Glutamatergic neuron (in vitro differentiated cells): ENCODE data around the gene CDC37. TPM values are rescaled to one million over a fixed set of nuclear protein-coding genes. Genes with fewer than 3 reads are reported as not detected.

Source experiments
- DNase-seq: peaks from one replicate; pipeline ENCODE4 v3.0.0; 2022
- H3K27ac Mint-ChIP-seq: one replicate; pipeline ENCODE4 v1.8.0; 2020; ENCODE audit warnings: mild to moderate bottlenecking, mixed read lengths, inconsistent platforms; ENCODE audit not compliant: unreplicated experiment
- H3K27me3 Mint-ChIP-seq: one replicate; pipeline ENCODE4 v1.8.0; 2020; ENCODE audit warnings: mild to moderate bottlenecking, moderate library complexity, mixed read lengths, inconsistent platforms; ENCODE audit not compliant: unreplicated experiment
- H3K36me3 Mint-ChIP-seq: one replicate; pipeline ENCODE4 v1.8.0; 2020; ENCODE audit warnings: mild to moderate bottlenecking, mixed read lengths, inconsistent platforms; ENCODE audit not compliant: unreplicated experiment
- H3K4me1 Mint-ChIP-seq: one replicate; pipeline ENCODE4 v1.8.0; 2020; ENCODE audit warnings: mild to moderate bottlenecking, low read depth, mixed read lengths, inconsistent platforms; ENCODE audit not compliant: unreplicated experiment
- H3K4me3 Mint-ChIP-seq: one replicate; pipeline ENCODE4 v1.8.0; 2020; ENCODE audit warnings: mild to moderate bottlenecking, mixed read lengths, inconsistent platforms; ENCODE audit not compliant: unreplicated experiment
- H3K9me3 Mint-ChIP-seq: one replicate; pipeline ENCODE4 v1.8.0; 2020; ENCODE audit warnings: mild to moderate bottlenecking, moderate library complexity, mixed read lengths, inconsistent platforms; ENCODE audit not compliant: unreplicated experiment
- total RNA-seq: library from RNA; stranded (reverse); fragmentation: NEBNext Ultra II Directional; extraction: Animal tissue kit (Norgen Biotek cat#: 25700); gene quantifications from one replicate; pipeline ENCODE4 v1.2.1, GENCODE V29; 2021; ENCODE audit not compliant: unreplicated experiment
- TF ChIP-seq, protein P1 (sequence below): fragments of 200-600 bp; sonication (generic); IDR thresholded peaks from one replicate; pipeline ENCODE4 v1.5.0; 2021; ENCODE audit not compliant: partially characterized antibody, unreplicated experiment

Gene CDC37
- total RNA-seq, 1 donor from 2014 or later, result 128 TPM

DNA sequence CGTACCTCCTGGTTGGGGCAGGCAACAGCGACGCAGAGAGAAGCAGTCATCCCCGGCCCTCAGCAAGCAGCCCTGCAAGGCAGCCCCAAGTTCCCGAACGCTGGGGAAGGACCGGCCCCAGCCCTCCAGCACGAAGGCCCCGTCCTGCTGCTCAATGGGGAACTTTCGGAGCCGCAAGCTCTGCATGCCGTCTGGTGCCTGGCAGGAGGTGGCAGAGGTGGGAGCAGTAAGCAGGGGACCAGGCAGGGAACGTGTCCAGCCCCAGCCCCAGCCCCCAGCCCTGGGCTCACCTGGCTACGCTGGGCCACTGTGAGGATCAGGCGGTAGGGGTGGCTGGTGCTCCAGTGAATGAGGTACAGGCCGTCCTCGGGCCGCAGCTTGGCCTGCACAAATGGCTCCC, 41.1 kb downstream of the CDC37 start:
- no peak for DNase-seq
- TF ChIP-seq, protein P1, sequence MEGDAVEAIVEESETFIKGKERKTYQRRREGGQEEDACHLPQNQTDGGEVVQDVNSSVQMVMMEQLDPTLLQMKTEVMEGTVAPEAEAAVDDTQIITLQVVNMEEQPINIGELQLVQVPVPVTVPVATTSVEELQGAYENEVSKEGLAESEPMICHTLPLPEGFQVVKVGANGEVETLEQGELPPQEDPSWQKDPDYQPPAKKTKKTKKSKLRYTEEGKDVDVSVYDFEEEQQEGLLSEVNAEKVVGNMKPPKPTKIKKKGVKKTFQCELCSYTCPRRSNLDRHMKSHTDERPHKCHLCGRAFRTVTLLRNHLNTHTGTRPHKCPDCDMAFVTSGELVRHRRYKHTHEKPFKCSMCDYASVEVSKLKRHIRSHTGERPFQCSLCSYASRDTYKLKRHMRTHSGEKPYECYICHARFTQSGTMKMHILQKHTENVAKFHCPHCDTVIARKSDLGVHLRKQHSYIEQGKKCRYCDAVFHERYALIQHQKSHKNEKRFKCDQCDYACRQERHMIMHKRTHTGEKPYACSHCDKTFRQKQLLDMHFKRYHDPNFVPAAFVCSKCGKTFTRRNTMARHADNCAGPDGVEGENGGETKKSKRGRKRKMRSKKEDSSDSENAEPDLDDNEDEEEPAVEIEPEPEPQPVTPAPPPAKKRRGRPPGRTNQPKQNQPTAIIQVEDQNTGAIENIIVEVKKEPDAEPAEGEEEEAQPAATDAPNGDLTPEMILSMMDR, result no peak
- H3K36me3 Mint-ChIP-seq, result no peaks in the 10 kb centered on the region
- H3K4me3 Mint-ChIP-seq, result no peak overlapping the region
- peaks cover 4% of the 10 kb centered on the region for H3K9me3 Mint-ChIP-seq
- H3K27me3 Mint-ChIP-seq, result peaks cover 2% of the 10 kb centered on the region
- no peak overlapping the region for H3K27ac Mint-ChIP-seq
- no peaks in the 10 kb centered on the region for H3K4me1 Mint-ChIP-seq

DNA sequence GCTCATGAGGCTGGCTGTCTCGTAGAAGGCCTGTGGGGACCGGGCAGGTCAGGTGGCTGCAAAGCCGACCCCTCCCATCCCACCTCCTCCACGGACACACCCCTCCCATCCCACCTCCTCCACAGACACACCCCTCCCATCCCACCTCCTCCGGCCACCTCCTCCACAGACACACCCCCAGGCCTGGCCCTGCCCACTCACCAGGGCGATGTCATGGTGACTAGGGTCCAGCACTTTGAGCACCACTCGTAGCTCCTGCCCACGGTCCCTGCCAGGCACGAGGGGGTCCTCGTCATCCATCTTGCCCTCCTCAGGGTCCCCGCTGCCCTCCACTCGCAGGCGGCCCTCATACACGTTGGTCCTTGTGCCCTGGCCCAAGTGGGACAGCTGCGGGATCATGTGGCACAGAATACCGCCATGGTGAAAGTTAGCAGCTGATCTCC, 41.8 kb downstream of the CDC37 start:
- DNase-seq, result no peak
- Mint-ChIP-seq H3K27me3 (peaks cover 2% of the 10 kb centered on the region), H3K9me3 (peaks cover 4% of the 10 kb centered on the region), H3K4me3 (no peak overlapping the region), H3K27ac (no peak overlapping the region), H3K36me3 (no peaks in the 10 kb centered on the region), H3K4me1 (no peaks in the 10 kb centered on the region)
- TF ChIP-seq, protein P1, result no peak

DNA sequence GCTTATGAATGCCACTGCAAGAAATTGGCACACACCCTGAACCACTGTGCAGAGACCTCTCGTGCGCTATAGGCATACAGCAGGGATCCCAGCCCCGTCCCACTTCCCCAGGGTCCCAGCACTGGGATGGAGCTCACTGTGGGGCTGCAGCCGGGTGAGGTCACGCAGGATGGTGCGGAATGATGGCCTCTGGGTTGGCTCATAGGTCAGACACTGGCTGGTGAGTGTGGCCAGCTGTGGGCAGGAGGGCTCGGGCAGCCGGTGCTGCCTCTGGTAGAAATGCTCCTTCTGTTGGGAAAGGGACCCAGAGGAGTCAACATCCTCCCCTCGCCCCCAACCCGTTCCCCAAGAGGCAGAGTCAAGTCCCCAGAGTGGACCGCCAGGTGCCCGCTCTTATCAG, 46.9 kb downstream of the CDC37 start:
- peaks cover 2% of the 10 kb centered on the region for H3K9me3 Mint-ChIP-seq
- H3K4me3 Mint-ChIP-seq, result no peak overlapping the region
- H3K27ac Mint-ChIP-seq, result no peak overlapping the region
- no peak for DNase-seq
- TF ChIP-seq, protein P1, result no peak
- H3K27me3 Mint-ChIP-seq, result peaks cover 4% of the 10 kb centered on the region
- no peaks in the 10 kb centered on the region for H3K36me3 Mint-ChIP-seq
- peaks cover 5% of the 10 kb centered on the region for H3K4me1 Mint-ChIP-seq

DNA sequence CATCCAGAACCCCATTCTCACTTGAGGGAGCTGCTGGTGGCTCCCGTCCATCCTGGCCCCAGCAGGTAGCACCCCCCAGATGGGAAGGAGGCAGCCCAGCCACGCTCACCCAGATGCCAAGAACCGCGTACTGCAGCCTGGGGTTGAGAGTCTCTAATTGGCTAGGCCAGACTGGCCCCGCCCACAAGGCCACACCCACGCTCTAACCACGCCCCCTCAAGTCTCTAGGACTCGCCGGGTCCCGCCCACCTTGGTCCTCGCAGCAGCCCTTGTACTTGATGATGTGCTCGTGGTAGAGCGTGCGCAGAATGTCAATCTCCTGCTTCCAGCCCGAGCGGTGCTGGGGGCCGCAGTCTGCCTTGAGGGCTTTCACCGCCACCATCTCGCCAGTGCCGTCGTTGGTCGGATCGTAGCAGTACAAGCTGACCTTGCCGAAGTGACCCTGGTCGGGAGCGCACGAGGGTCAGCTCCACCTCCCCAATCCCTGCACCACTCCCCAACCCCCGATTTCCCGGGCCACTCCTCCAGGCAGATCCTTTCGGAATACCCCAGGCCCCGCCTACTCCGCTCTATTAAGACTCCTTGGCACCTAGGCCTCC, 49.5 kb downstream of the CDC37 start:
- peak; percentile 98 for DNase-seq
- Mint-ChIP-seq H3K27me3 (peaks cover 4% of the 10 kb centered on the region), H3K9me3 (peaks cover 2% of the 10 kb centered on the region), H3K4me1 (peaks cover 5% of the 10 kb centered on the region), H3K4me3 (peak overlapping the region; percentile 88), H3K36me3 (no peaks in the 10 kb centered on the region), H3K27ac (peak overlapping the region; percentile 96)
- TF ChIP-seq, protein P1, result no peak

DNA sequence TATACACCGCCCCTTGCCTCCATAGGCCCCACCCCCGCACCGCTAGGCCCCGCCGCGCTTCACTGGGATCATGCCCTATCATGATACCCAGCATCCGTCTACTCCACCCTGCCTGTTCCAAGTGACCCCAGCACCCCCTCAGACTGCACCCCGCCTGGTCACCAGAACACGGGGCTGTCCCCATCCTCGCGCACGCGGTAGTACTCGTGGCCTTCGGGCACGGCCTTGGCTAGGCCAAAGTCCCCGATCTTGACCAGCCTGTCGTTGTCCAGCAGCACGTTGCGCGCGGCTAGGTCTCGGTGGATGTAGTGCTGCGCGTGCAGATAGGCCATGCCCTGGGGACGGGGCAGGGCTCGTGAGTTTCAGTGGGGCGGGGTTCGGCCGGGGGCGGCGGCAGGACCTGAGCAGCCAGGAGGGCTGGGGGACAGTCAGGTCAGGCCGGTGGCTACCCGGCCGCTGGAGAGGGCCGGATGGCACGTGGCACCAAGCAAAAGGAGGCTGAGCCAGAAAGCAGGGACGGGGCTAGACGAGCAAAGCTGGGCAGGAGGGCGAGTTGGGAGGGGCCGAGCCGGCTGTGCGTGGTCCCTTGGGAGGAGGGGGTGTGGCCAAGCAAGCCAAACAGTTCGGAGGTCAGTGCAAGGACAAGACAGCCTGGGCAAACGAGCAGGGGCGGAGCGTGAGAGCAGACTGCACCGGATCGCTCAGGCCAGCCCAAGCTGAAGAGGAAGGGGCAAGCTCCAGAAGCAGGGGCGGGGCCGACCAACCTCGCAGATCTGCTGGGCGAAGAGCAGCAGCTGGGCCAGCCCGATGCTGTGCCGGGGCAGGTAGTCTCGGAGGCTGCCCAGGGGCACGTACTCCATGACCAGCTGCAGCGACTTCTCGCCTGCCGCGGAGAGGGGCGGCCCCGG, 50.3 kb downstream of the CDC37 start:
- H3K27ac Mint-ChIP-seq, result peak overlapping the region; percentile 96
- TF ChIP-seq, protein P1, result no peak
- peaks cover 2% of the 10 kb centered on the region for H3K9me3 Mint-ChIP-seq
- peaks cover 5% of the 10 kb centered on the region for H3K4me1 Mint-ChIP-seq
- peak overlapping the region; percentile 88 for H3K4me3 Mint-ChIP-seq
- H3K27me3 Mint-ChIP-seq, result peaks cover 4% of the 10 kb centered on the region
- H3K36me3 Mint-ChIP-seq, result no peaks in the 10 kb centered on the region
- DNase-seq, result peak; percentile 97
